ENCODE measurements around the gene ZNF322. TPM values are rescaled to one million over a fixed set of nuclear protein-coding genes. Genes with fewer than 3 reads are reported as not detected.
A peak's percentile ranks its signal among the peaks of the same experiment; 100 is the strongest.
"Not testable (repeated sequence)": the region's sequence is repeated elsewhere in the genome, so short reads cannot be mapped to it uniquely, and the experiment has no call there.

The ZNF322 gene
- 10 to 100 TPM; 42.5 to 59.9 TPM for total RNA-seq
- 35.3 TPM for polyA plus RNA-seq (2013, experiment 1 of 2)
- polyA plus RNA-seq (2013, experiment 2 of 2): 30.1 TPM
- long read RNA-seq, experiment 1, full-length matches to known transcripts: 8 of 18 reads
- long read RNA-seq, experiment 1, partial matches to known transcripts: 0 of 18 reads
- long read RNA-seq, experiment 1, other reads (novel, unspliced or antisense): 10 of 18 reads
- long read RNA-seq, experiment 2, full-length matches to known transcripts: 62 of 76 reads
- long read RNA-seq, experiment 2, partial matches to known transcripts: 1 of 76 reads
- long read RNA-seq, experiment 2, other reads (novel, unspliced or antisense): 13 of 76 reads
- long read RNA-seq, experiment 3, full-length matches to known transcripts: 95 of 104 reads
- long read RNA-seq, experiment 3, partial matches to known transcripts: 1 of 104 reads
- long read RNA-seq, experiment 3, other reads (novel, unspliced or antisense): 8 of 104 reads
- long read RNA-seq, experiment 4, full-length matches to known transcripts: 5 of 8 reads
- long read RNA-seq, experiment 4, partial matches to known transcripts: 0 of 8 reads
- long read RNA-seq, experiment 4, other reads (novel, unspliced or antisense): 3 of 8 reads

- Mint-ChIP-seq H3K4me1 (peaks cover 7% of the 10 kb centered on the region), H3K27ac (peak within 1 kb of the TSS; percentile 79), H3K36me3 (ENCODE audit: low read depth) (peaks cover 19% of the 10 kb centered on the region), H3K27me3 (ENCODE audit: insufficient read depth) (peaks cover 40% of the 10 kb centered on the region), H3K4me3 (peak within 1 kb of the TSS; percentile 80), H3K9me3 (no peaks in the 10 kb centered on the region)
- peaks cover 31% of the 10 kb centered on the region for H3K36me3 ChIP-seq (ENCODE audit: control insufficient read depth, insufficient read depth, low read length)
- H3K4me3 ChIP-seq (ENCODE audit: low read length): peak within 1 kb of the TSS; percentile 89
- no peak within 1 kb of the TSS for H3K27ac ChIP-seq (ENCODE audit: low read depth, low read length)
- H3K27me3 ChIP-seq (ENCODE audit: control insufficient read depth, insufficient read depth, low read length, poor library complexity, severe bottlenecking): peaks cover 40% of the 10 kb centered on the region
- peak; percentile 98 for DNase-seq
- TF ChIP-seq, protein P1, sequence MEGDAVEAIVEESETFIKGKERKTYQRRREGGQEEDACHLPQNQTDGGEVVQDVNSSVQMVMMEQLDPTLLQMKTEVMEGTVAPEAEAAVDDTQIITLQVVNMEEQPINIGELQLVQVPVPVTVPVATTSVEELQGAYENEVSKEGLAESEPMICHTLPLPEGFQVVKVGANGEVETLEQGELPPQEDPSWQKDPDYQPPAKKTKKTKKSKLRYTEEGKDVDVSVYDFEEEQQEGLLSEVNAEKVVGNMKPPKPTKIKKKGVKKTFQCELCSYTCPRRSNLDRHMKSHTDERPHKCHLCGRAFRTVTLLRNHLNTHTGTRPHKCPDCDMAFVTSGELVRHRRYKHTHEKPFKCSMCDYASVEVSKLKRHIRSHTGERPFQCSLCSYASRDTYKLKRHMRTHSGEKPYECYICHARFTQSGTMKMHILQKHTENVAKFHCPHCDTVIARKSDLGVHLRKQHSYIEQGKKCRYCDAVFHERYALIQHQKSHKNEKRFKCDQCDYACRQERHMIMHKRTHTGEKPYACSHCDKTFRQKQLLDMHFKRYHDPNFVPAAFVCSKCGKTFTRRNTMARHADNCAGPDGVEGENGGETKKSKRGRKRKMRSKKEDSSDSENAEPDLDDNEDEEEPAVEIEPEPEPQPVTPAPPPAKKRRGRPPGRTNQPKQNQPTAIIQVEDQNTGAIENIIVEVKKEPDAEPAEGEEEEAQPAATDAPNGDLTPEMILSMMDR (conservative IDR thresholded peaks at IDR 0.05): no peak
- H3K9ac ChIP-seq (ENCODE audit: extremely low read depth, low read length, poor library complexity, severe bottlenecking): peak within 1 kb of the TSS; percentile 56
- H3K4me1 ChIP-seq (ENCODE audit: control insufficient read depth, insufficient read depth, low read length): no peaks in the 10 kb centered on the region
- 0% methylated on average over 5 to 52 of the region's 56 CpGs for WGBS, 2 experiments (ENCODE audit: insufficient coverage in 1 of 2, insufficient read length in 1 of 2)
- H3K9me3 ChIP-seq (ENCODE audit: control insufficient read depth, low read length): peaks cover under 1% of the 10 kb centered on the region
These were observed at the start of gene ZNF322 for GRCh38 chr6:26659042-26659999. Gene ZNF322, minus strand, starts transcription at chr6:26659746. Its CDS starts 21,193 bp downstream, at chr6:26638553.

- not testable (repeated sequence) for H3K36me3 ChIP-seq (ENCODE audit: control insufficient read depth, insufficient read depth, low read length); H3K4me1 Mint-ChIP-seq; H3K4me3 Mint-ChIP-seq; H3K27me3 ChIP-seq (ENCODE audit: control insufficient read depth, insufficient read depth, low read length, poor library complexity, severe bottlenecking); H3K27ac Mint-ChIP-seq; H3K36me3 Mint-ChIP-seq (ENCODE audit: low read depth); H3K9me3 ChIP-seq (ENCODE audit: control insufficient read depth, low read length); H3K4me3 ChIP-seq (ENCODE audit: low read length); H3K27me3 Mint-ChIP-seq (ENCODE audit: insufficient read depth); H3K27ac ChIP-seq (ENCODE audit: low read depth, low read length); H3K9ac ChIP-seq (ENCODE audit: extremely low read depth, low read length, poor library complexity, severe bottlenecking); H3K9me3 Mint-ChIP-seq; DNase-seq; H3K4me1 ChIP-seq (ENCODE audit: control insufficient read depth, insufficient read depth, low read length)
- no CpG with 5 or more reads among the region's 4 CpGs for WGBS, 2 experiments (ENCODE audit: insufficient coverage in 1 of 2, insufficient read length in 1 of 2)
These were observed 46.2 kb upstream of the ZNF322 start for GRCh38 chr6:26705780-26706179.

DNA sequence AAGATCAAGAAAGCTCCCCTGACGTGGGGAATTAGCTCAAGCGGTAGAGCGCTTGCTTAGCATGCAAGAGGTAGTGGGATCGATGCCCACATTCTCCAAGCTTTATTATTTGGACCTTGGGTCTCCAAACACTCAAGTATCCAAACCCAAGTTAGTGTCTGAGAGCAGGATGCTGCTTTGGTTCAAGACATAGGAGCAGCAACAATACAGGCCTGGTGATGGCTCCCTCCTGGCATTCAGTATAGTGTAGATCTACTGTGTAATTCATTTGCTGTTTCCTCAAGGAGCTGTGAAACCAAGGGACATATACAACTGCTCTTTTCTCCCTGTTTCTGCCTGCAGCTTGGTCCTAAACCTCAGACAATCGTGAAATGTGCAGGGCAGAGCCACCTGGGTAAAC is 45.8 kb upstream of the ZNF322 start:
- not testable (repeated sequence) for H3K4me1 Mint-ChIP-seq; H3K36me3 ChIP-seq (ENCODE audit: control insufficient read depth, insufficient read depth, low read length); H3K4me3 Mint-ChIP-seq; H3K36me3 Mint-ChIP-seq (ENCODE audit: low read depth); H3K27me3 Mint-ChIP-seq (ENCODE audit: insufficient read depth); H3K4me1 ChIP-seq (ENCODE audit: control insufficient read depth, insufficient read depth, low read length); DNase-seq; H3K9ac ChIP-seq (ENCODE audit: extremely low read depth, low read length, poor library complexity, severe bottlenecking); H3K27ac Mint-ChIP-seq; H3K4me3 ChIP-seq (ENCODE audit: low read length); H3K27me3 ChIP-seq (ENCODE audit: control insufficient read depth, insufficient read depth, low read length, poor library complexity, severe bottlenecking); H3K9me3 ChIP-seq (ENCODE audit: control insufficient read depth, low read length); H3K27ac ChIP-seq (ENCODE audit: low read depth, low read length); H3K9me3 Mint-ChIP-seq
- WGBS, 2 experiments (ENCODE audit: insufficient coverage in 1 of 2, insufficient read length in 1 of 2): no CpG with 5 or more reads among the region's 5 CpGs

GRCh38 chr6:26701023-26701747 is 41.6 kb upstream of the ZNF322 start:
- not testable (repeated sequence) for H3K9me3 ChIP-seq (ENCODE audit: control insufficient read depth, low read length); H3K9ac ChIP-seq (ENCODE audit: extremely low read depth, low read length, poor library complexity, severe bottlenecking); H3K4me1 ChIP-seq (ENCODE audit: control insufficient read depth, insufficient read depth, low read length); H3K4me3 Mint-ChIP-seq; H3K27ac Mint-ChIP-seq; H3K4me1 Mint-ChIP-seq; H3K9me3 Mint-ChIP-seq; DNase-seq; H3K4me3 ChIP-seq (ENCODE audit: low read length); H3K36me3 Mint-ChIP-seq (ENCODE audit: low read depth); H3K27ac ChIP-seq (ENCODE audit: low read depth, low read length); H3K36me3 ChIP-seq (ENCODE audit: control insufficient read depth, insufficient read depth, low read length); H3K27me3 Mint-ChIP-seq (ENCODE audit: insufficient read depth); H3K27me3 ChIP-seq (ENCODE audit: control insufficient read depth, insufficient read depth, low read length, poor library complexity, severe bottlenecking)
- no CpG with 5 or more reads among the region's 17 CpGs for WGBS, 2 experiments (ENCODE audit: insufficient coverage in 1 of 2, insufficient read length in 1 of 2)

- WGBS, 2 experiments (ENCODE audit: insufficient coverage in 1 of 2, insufficient read length in 1 of 2): no CpG with 5 or more reads among the region's 16 CpGs
- H3K36me3 ChIP-seq (ENCODE audit: control insufficient read depth, insufficient read depth, low read length); H3K9me3 ChIP-seq (ENCODE audit: control insufficient read depth, low read length); H3K9me3 Mint-ChIP-seq; H3K4me1 ChIP-seq (ENCODE audit: control insufficient read depth, insufficient read depth, low read length); DNase-seq; H3K4me3 Mint-ChIP-seq; H3K4me1 Mint-ChIP-seq; H3K27me3 Mint-ChIP-seq (ENCODE audit: insufficient read depth); H3K27ac ChIP-seq (ENCODE audit: low read depth, low read length); H3K4me3 ChIP-seq (ENCODE audit: low read length); H3K36me3 Mint-ChIP-seq (ENCODE audit: low read depth); H3K9ac ChIP-seq (ENCODE audit: extremely low read depth, low read length, poor library complexity, severe bottlenecking); H3K27me3 ChIP-seq (ENCODE audit: control insufficient read depth, insufficient read depth, low read length, poor library complexity, severe bottlenecking); H3K27ac Mint-ChIP-seq: not testable (repeated sequence)
These were observed 38.0 kb upstream of the ZNF322 start for GRCh38 chr6:26697496-26697895.

Data from endodermal cell (in vitro differentiated cells).